Neural crest cell (in vitro differentiated cells): Measurements from ENCODE around the gene KIAA0753. TPM values are rescaled to one million over a fixed set of nuclear protein-coding genes. Genes with fewer than 3 reads are reported as not detected.

ENCODE experiments used
- DNase-seq: peaks from one replicate; pipeline ENCODE4 v3.0.0; 2021; ENCODE audit warnings: low read depth, mixed read lengths, low spot score
- H3K27ac Mint-ChIP-seq: one replicate; pipeline ENCODE4 v1.8.0; 2021; ENCODE audit warnings: mild to moderate bottlenecking, mixed read lengths; ENCODE audit not compliant: unreplicated experiment
- H3K27me3 Mint-ChIP-seq: 2 replicates; pipeline ENCODE4 v1.8.0; 2021; ENCODE audit warnings: low read depth, mild to moderate bottlenecking, mixed read lengths
- H3K36me3 Mint-ChIP-seq: 2 replicates; pipeline ENCODE4 v1.8.0; 2021; ENCODE audit warnings: low read depth, mild to moderate bottlenecking, mixed read lengths
- H3K4me1 Mint-ChIP-seq: 2 replicates; pipeline ENCODE4 v1.8.0; 2021; ENCODE audit warnings: mixed read lengths
- H3K4me3 Mint-ChIP-seq: one replicate; pipeline ENCODE4 v1.8.0; 2021; ENCODE audit warnings: mild to moderate bottlenecking, mixed read lengths
- H3K9me3 Mint-ChIP-seq: 2 replicates; pipeline ENCODE4 v1.8.0; 2021; ENCODE audit warnings: mixed read lengths
- CTCF ChIP-seq: fragments of 200-600 bp; sonication (generic); conservative IDR thresholded peaks from 2 replicates; pipeline ENCODE4 v1.5.0; 2021; ENCODE audit warnings: antibody characterized with exemption, mild to moderate bottlenecking
- total RNA-seq: library from RNA; stranded (reverse); gene quantifications from 2 replicates; pipeline ENCODE4 v1.2.1, GENCODE V29; 2021

Gene KIAA0753
- total RNA-seq, 1 donor from 2014 or later: 44.1 TPM

GRCh38 chr17:6542577-6542976 is 97.9 kb downstream of the KIAA0753 start:
- H3K4me1 Mint-ChIP-seq: peaks cover 4% of the 10 kb centered on the region
- H3K27ac Mint-ChIP-seq: no peak overlapping the region
- no peaks in the 10 kb centered on the region for H3K36me3 Mint-ChIP-seq
- no peak for DNase-seq
- H3K27me3 Mint-ChIP-seq: no peaks in the 10 kb centered on the region
- H3K4me3 Mint-ChIP-seq: no peak overlapping the region
- TF ChIP-seq CTCF: no peak
- H3K9me3 Mint-ChIP-seq: no peaks in the 10 kb centered on the region

GRCh38 chr17:6541886-6542285 is 98.6 kb downstream of the KIAA0753 start:
- H3K27ac Mint-ChIP-seq: no peak overlapping the region
- no peak for TF ChIP-seq CTCF
- no peaks in the 10 kb centered on the region for H3K27me3 Mint-ChIP-seq
- H3K9me3 Mint-ChIP-seq: no peaks in the 10 kb centered on the region
- no peak overlapping the region for H3K4me3 Mint-ChIP-seq
- H3K36me3 Mint-ChIP-seq: no peaks in the 10 kb centered on the region
- no peak for DNase-seq
- peaks cover 4% of the 10 kb centered on the region for H3K4me1 Mint-ChIP-seq

- H3K4me1 Mint-ChIP-seq: peaks cover 8% of the 10 kb centered on the region
- H3K9me3 Mint-ChIP-seq: no peaks in the 10 kb centered on the region
- no peaks in the 10 kb centered on the region for H3K36me3 Mint-ChIP-seq
- H3K4me3 Mint-ChIP-seq: no peak overlapping the region
- no peak for TF ChIP-seq CTCF
- DNase-seq: no peak
- H3K27ac Mint-ChIP-seq: no peak overlapping the region
- H3K27me3 Mint-ChIP-seq: no peaks in the 10 kb centered on the region
Observed at GRCh38 chr17:6539871-6540270, 100.6 kb downstream of the KIAA0753 start.

- no peaks in the 10 kb centered on the region for H3K27me3 Mint-ChIP-seq
- no peak for TF ChIP-seq CTCF
- peaks cover 8% of the 10 kb centered on the region for H3K4me1 Mint-ChIP-seq
- H3K4me3 Mint-ChIP-seq: no peak overlapping the region
- no peak for DNase-seq
- no peaks in the 10 kb centered on the region for H3K9me3 Mint-ChIP-seq
- no peaks in the 10 kb centered on the region for H3K36me3 Mint-ChIP-seq
- no peak overlapping the region for H3K27ac Mint-ChIP-seq
Observed at GRCh38 chr17:6536566-6537065, 103.9 kb downstream of the KIAA0753 start.

GRCh38 chr17:6536053-6536452 is 104.5 kb downstream of the KIAA0753 start:
- TF ChIP-seq CTCF: no peak
- Mint-ChIP-seq H3K27ac (no peak overlapping the region), H3K4me1 (peaks cover 8% of the 10 kb centered on the region), H3K9me3 (no peaks in the 10 kb centered on the region), H3K27me3 (no peaks in the 10 kb centered on the region), H3K4me3 (no peak overlapping the region), H3K36me3 (no peaks in the 10 kb centered on the region)
- DNase-seq: no peak
